BE2C (cell line): ENCODE results near the gene APLP2.
"Not testable (repeated sequence)": the region's sequence is repeated elsewhere in the genome, so short reads cannot be mapped to it uniquely, and the experiment has no call there.

Source experiments
- DNase-seq: peaks from one replicate; pipeline ENCODE4 v3.0.0-alpha.2; 2020
- H3K27me3 ChIP-seq: fragments of 250-450 bp; sonication (Bioruptor Pico); 2 replicates; pipeline ENCODE4 v1.5.1; 2020; ENCODE audit warnings: mild to moderate bottlenecking
- H3K36me3 ChIP-seq: fragments of 250-450 bp; sonication (Bioruptor Pico); 2 replicates; pipeline ENCODE4 v1.5.1; 2020; ENCODE audit warnings: mild to moderate bottlenecking
- H3K4me1 ChIP-seq: fragments of 250-450 bp; sonication (Bioruptor Pico); 2 replicates; pipeline ENCODE4 v1.5.1; 2020
- H3K4me3 ChIP-seq: 2 replicates; pipeline ENCODE4 v1.5.1; 2011; ENCODE audit warnings: low read depth, low read length
- H3K9me3 ChIP-seq: fragments of 250-450 bp; sonication (Bioruptor Pico); 2 replicates; pipeline ENCODE4 v1.5.1; 2020
- TF ChIP-seq, protein P1 (sequence below): IDR thresholded peaks from 2 replicates; pipeline ENCODE4 v1.5.1; 2012; ENCODE audit warnings: mild to moderate bottlenecking, low read depth, low read length

The APLP2 gene

DNA sequence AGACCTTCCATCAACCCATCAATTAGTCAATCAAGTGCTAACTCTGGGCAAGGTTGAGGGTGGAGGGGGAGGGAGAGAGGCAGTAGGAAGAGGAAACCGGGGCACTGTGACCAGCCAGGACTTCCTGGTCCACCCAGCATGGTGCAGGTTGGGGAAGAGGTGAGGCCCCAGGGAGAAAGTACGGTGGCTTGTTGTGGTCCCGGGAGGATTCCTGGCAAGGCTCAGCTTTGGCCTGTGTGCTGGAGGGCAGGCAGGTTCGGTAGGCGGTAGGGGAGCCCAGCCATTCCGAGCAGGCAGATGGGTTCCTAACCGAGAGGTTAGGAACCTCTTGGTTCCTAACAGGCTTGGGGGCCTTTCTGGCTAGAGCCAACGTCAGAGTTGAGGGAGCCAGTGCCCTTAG lies 100.7 kb downstream of the APLP2 start:
- H3K4me3 ChIP-seq: no peak overlapping the region
- TF ChIP-seq, protein P1, sequence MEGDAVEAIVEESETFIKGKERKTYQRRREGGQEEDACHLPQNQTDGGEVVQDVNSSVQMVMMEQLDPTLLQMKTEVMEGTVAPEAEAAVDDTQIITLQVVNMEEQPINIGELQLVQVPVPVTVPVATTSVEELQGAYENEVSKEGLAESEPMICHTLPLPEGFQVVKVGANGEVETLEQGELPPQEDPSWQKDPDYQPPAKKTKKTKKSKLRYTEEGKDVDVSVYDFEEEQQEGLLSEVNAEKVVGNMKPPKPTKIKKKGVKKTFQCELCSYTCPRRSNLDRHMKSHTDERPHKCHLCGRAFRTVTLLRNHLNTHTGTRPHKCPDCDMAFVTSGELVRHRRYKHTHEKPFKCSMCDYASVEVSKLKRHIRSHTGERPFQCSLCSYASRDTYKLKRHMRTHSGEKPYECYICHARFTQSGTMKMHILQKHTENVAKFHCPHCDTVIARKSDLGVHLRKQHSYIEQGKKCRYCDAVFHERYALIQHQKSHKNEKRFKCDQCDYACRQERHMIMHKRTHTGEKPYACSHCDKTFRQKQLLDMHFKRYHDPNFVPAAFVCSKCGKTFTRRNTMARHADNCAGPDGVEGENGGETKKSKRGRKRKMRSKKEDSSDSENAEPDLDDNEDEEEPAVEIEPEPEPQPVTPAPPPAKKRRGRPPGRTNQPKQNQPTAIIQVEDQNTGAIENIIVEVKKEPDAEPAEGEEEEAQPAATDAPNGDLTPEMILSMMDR: no peak
- no peak for DNase-seq
- H3K36me3 ChIP-seq: no peaks in the 10 kb centered on the region
- H3K9me3 ChIP-seq: no peaks in the 10 kb centered on the region
- no peaks in the 10 kb centered on the region for H3K27me3 ChIP-seq
- peaks cover 3% of the 10 kb centered on the region; the same call in 1 of the 2 replicates for H3K4me1 ChIP-seq

DNA sequence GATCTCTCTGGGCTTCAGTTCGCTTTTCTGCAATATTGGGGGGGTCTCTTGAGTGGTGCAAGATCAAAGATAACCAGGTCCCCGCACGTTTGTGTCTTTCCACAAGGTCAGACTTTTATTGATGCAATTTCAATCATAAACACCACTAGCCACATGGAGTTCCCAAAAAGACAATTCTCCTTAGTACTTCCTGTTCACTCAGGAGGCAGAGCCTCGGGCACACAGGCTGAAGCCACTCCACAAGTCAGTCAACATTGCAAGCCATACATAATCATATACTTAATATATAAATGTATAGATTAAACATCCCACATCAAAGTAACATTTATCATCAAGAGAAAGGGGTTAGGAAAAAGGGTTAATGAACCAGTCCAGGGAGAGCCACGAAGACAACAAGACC lies 101.8 kb downstream of the APLP2 start:
- H3K9me3 ChIP-seq: no peaks in the 10 kb centered on the region
- no peaks in the 10 kb centered on the region for H3K36me3 ChIP-seq
- DNase-seq: no peak
- TF ChIP-seq, protein P1: no peak
- H3K4me3 ChIP-seq: no peak overlapping the region
- no peaks in the 10 kb centered on the region for H3K27me3 ChIP-seq
- no peaks in the 10 kb centered on the region for H3K4me1 ChIP-seq

DNA sequence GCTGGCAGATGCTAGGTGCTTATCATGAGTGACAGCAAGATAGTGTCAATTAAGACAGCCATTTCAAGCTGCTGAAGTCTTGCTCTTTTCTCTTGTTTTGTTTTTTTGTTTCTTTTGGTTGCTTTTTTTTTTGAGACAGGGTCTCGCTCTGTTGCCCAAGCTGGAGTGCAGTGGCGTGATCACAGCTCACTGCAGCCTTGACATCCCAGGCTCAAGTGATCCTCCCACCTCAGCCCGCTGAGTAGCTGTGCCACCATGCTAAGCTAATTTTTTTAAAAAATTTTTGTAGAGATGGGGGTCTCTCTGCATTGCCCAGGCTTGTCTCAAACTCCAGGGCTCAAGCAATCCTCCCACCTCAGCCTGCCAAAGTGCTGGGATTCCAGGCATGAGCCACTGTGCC lies 102.3 kb downstream of the APLP2 start:
- not testable (repeated sequence) for H3K4me1 ChIP-seq, H3K36me3 ChIP-seq, DNase-seq, H3K4me3 ChIP-seq, H3K27me3 ChIP-seq, H3K9me3 ChIP-seq

DNA sequence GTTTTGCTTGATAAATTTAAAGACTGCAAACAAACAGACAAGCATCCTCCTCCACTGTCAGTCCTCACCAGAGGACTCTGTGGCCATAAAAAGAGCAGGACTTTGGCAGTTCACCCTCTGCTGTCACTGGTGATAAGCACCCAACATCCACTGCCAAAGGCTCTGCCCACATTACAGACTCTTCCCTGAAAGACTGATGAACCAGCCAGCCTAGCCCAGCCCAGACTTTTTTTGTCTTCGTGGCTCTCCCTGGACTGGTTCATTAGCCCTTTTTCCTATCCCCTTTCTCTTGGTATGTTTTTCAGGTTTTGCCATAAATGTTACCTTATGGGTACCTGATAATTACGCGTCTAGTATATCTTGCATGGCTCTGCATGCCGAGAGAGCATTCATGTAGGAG lies 104.9 kb downstream of the APLP2 start:
- H3K4me3 ChIP-seq: no peak overlapping the region
- H3K27me3 ChIP-seq: no peaks in the 10 kb centered on the region
- H3K4me1 ChIP-seq: no peaks in the 10 kb centered on the region
- H3K9me3 ChIP-seq: no peaks in the 10 kb centered on the region
- TF ChIP-seq, protein P1: no peak
- H3K36me3 ChIP-seq: no peaks in the 10 kb centered on the region
- no peak for DNase-seq

DNA sequence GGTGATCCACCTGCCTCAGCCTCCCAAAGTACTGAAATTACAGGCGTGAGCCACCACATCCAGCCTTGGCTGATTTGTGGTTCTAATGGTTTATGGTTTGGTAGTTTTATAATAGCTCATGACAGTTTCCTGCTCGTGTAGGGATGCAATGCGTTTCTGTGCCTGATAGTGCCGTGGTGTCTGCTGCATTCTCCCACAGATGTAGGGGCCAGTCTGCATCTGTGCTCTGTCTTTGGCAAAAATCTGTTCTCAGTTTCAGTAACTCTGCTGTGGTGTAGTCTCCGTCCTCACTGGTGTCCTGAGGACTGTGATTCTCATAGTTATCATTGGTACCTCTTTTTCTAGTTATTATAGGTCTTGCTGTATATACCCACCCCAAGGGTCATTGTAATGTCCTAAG lies 106.2 kb downstream of the APLP2 start:
- Histone ChIP-seq H3K27me3 (no peaks in the 10 kb centered on the region), H3K9me3 (no peaks in the 10 kb centered on the region), H3K4me3 (no peak overlapping the region), H3K4me1 (no peaks in the 10 kb centered on the region), H3K36me3 (no peaks in the 10 kb centered on the region)
- TF ChIP-seq, protein P1: no peak
- DNase-seq: no peak

DNA sequence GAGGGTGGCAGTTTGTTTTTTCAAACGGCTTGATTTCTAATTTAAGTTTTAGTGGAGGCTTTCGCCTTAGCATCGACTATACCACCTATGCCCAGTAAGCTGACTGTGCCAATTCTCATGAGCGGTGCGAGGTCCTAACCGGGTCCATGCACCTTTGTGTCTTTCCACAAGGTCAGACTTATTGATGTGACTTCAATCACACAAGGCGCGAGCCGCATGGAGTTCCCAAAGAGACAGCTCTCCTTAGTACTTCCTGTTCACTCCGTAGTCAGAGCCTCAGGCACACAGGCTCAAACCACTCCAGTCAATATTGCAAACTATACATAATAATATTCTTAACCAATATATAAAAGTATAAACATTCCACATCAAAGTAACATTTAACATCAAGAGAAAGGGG lies 108.1 kb downstream of the APLP2 start:
- H3K4me1 ChIP-seq: no peaks in the 10 kb centered on the region
- DNase-seq: no peak
- H3K4me3 ChIP-seq: no peak overlapping the region
- no peaks in the 10 kb centered on the region for H3K36me3 ChIP-seq
- no peaks in the 10 kb centered on the region for H3K27me3 ChIP-seq
- H3K9me3 ChIP-seq: no peaks in the 10 kb centered on the region
- TF ChIP-seq, protein P1: no peak
